ENCODE measurements around the gene FRMD4A.

- TF ChIP-seq CTCF (conservative IDR thresholded peaks at IDR 0.05; ENCODE audit: low read depth, low read length) (no peak), RAD21 (IDR thresholded peaks at IDR 0.05; ENCODE audit: low read length) (no peak), POLR2A (IDR thresholded peaks at IDR 0.05; ENCODE audit: low read depth, low read length) (no peak), RFX5 (IDR thresholded peaks at IDR 0.05; ENCODE audit: low read depth, low read length) (no peak), MAZ (IDR thresholded peaks at IDR 0.05; ENCODE audit: borderline replicate concordance, low read depth, low read length) (no peak), RCOR1 (IDR thresholded peaks at IDR 0.05; ENCODE audit: insufficient replicate concordance, low read length) (no peak), SMC3 (IDR thresholded peaks at IDR 0.05; ENCODE audit: low read depth, low read length) (no peak), CHD1 (IDR thresholded peaks at IDR 0.05; ENCODE audit: low read depth, low read length) (no peak)
- TF ChIP-seq, protein P1, sequence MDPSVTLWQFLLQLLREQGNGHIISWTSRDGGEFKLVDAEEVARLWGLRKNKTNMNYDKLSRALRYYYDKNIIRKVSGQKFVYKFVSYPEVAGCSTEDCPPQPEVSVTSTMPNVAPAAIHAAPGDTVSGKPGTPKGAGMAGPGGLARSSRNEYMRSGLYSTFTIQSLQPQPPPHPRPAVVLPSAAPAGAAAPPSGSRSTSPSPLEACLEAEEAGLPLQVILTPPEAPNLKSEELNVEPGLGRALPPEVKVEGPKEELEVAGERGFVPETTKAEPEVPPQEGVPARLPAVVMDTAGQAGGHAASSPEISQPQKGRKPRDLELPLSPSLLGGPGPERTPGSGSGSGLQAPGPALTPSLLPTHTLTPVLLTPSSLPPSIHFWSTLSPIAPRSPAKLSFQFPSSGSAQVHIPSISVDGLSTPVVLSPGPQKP (IDR thresholded peaks at IDR 0.05; ENCODE audit: borderline replicate concordance, low read depth, low read length): no peak
- TF ChIP-seq, protein P2, sequence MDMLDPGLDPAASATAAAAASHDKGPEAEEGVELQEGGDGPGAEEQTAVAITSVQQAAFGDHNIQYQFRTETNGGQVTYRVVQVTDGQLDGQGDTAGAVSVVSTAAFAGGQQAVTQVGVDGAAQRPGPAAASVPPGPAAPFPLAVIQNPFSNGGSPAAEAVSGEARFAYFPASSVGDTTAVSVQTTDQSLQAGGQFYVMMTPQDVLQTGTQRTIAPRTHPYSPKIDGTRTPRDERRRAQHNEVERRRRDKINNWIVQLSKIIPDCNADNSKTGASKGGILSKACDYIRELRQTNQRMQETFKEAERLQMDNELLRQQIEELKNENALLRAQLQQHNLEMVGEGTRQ (IDR thresholded peaks at IDR 0.05; ENCODE audit: low read depth, low read length): no peak
These were observed 400.6 kb downstream of the FRMD4A start for GRCh38 chr10:13930120-13930519.

Measured in IMR-90 (cell line).